Epithelial cell of esophagus (primary cell): Measurements from ENCODE around the gene SFMBT2.
"Not testable (repeated sequence)": the region's sequence is repeated elsewhere in the genome, so short reads cannot be mapped to it uniquely, and the experiment has no call there.

Experiments used
- DNase-seq: peaks from one replicate; pipeline ENCODE4 v3.0.0; 2010; ENCODE audit warnings: low read depth
- H3K4me3 ChIP-seq: 2 replicates; pipeline ENCODE4 v1.5.1; 2011; ENCODE audit warnings: mild to moderate bottlenecking, low read length, control low read depth
- TF ChIP-seq, protein P1 (sequence below): IDR thresholded peaks from 2 replicates; pipeline ENCODE4 v1.5.1; 2011; ENCODE audit warnings: low read depth, mild to moderate bottlenecking, low read length, control low read depth, inconsistent platforms; ENCODE audit not compliant: insufficient read depth; ENCODE audit errors: missing control alignments

SFMBT2 gene

DNA sequence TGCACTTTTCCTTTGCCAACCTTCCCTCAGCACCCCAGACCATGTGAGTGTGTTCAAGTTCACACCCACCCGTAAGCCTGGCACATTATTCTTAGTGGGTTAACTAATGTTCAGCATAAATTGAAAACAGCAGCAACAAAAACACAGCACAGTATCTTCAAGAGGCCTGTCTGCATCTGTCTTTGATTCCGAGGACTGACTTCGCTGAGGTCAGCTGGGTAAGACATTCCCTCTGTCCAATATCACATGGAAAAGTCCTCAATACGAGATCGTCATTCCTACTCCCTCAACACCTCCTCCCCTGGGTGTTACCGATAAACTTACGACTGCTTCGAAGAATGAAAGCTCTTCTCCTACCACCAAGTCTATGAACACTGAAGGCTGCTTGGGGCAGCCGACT lies 218.8 kb downstream of the SFMBT2 start:
- TF ChIP-seq, protein P1, sequence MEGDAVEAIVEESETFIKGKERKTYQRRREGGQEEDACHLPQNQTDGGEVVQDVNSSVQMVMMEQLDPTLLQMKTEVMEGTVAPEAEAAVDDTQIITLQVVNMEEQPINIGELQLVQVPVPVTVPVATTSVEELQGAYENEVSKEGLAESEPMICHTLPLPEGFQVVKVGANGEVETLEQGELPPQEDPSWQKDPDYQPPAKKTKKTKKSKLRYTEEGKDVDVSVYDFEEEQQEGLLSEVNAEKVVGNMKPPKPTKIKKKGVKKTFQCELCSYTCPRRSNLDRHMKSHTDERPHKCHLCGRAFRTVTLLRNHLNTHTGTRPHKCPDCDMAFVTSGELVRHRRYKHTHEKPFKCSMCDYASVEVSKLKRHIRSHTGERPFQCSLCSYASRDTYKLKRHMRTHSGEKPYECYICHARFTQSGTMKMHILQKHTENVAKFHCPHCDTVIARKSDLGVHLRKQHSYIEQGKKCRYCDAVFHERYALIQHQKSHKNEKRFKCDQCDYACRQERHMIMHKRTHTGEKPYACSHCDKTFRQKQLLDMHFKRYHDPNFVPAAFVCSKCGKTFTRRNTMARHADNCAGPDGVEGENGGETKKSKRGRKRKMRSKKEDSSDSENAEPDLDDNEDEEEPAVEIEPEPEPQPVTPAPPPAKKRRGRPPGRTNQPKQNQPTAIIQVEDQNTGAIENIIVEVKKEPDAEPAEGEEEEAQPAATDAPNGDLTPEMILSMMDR = no peak
- no peak for DNase-seq
- H3K4me3 ChIP-seq = no peak overlapping the region

DNA sequence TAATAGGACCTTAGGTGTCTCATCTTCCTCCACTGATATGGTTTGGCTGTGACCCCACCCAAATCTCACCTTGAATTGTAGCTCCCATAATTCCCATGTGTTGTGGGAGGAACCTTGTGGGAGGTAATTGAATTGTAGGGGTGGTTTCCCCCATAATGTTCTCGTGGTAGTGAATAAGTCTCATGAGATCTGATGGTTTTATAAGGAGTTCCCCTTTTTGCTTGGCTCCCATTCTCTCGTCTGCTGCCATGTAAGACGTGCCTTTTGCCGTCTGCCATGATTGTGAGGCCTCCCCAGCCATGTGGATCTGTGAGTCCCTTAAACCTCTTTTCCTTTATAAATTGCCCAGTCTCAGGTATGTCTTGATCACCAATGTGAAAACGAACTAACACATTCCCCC lies 220.1 kb downstream of the SFMBT2 start:
- not testable (repeated sequence) for DNase-seq, H3K4me3 ChIP-seq

- no peak overlapping the region for H3K4me3 ChIP-seq
- no peak for DNase-seq
- TF ChIP-seq, protein P1 = no peak
Measured at GRCh38 chr10:7189909-7190308, 220.9 kb downstream of the SFMBT2 start.

DNA sequence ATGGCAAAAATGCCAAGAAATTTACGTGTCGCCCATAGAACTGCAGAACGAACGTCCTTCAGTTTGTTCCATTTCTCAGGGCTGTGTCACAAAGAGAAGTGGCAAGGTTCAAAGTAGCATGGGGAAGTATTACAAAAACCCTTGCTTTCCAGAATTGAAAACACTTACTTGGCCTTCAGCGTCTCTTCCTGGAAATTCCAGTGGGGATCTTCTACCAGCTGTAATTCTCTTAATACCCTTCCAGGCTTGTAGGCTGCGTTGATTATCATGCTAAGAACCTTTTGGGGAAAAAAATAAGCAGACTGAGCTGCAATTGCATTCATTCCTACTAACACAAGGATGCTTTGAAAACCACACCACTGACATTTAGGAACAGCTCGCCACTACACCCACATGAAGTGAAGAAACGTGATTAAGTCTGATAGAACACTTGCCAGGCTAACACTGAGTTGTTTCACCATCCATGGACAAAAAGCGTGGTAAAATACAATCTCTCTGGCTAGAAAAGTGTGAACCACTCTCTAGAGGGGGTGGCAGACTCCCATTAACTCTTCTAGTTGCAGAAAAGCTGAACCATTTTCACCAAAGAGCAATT lies 222.3 kb downstream of the SFMBT2 start:
- no peak for DNase-seq
- TF ChIP-seq, protein P1 = no peak
- H3K4me3 ChIP-seq = no peak overlapping the region

DNA sequence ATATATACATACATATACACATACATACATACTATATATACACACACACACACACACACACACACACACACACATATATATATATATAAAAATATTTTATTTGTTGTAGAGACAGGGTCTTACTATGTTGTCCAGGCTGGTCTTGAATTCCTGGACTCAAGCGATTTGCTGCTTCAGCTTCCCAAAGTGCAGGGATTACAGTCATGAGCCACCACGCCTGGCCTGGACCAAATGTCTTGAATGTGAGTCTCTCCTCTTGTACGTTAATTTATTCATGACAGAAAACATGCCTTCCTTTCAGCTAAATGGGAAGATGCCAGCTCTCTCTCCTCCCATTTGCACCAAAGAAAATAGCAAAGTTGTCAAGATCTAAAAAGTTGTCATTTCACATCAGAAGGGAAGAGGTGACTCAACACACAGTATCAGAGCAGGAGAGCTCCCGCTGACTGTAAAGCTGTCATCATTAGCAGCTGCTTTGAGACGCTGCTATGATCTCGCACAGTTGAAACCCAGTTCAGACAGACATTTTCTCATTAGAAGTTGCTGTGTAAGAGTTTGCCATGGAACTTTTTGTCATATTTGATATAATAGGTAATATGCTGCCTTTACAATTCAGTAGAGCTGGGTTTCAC lies 224.3 kb downstream of the SFMBT2 start:
- H3K4me3 ChIP-seq = no peak overlapping the region
- TF ChIP-seq, protein P1 = no peak
- no peak for DNase-seq

DNA sequence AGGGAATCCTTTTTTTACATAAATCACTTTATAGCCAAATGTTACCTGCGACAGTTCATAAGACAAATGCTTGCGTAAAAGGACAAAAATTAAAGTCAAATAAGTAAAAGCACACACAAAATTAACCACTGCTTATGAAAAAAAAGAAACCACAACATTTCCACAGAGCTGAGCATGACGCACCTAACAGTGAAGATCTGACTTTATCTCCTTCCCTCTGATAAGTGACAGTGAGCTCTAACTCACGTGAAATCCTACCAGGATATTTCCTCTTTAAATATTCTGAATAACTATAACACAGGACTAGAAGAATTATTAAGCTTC lies 225.5 kb downstream of the SFMBT2 start:
- H3K4me3 ChIP-seq = no peak overlapping the region
- TF ChIP-seq, protein P1 = no peak
- no peak for DNase-seq

DNA sequence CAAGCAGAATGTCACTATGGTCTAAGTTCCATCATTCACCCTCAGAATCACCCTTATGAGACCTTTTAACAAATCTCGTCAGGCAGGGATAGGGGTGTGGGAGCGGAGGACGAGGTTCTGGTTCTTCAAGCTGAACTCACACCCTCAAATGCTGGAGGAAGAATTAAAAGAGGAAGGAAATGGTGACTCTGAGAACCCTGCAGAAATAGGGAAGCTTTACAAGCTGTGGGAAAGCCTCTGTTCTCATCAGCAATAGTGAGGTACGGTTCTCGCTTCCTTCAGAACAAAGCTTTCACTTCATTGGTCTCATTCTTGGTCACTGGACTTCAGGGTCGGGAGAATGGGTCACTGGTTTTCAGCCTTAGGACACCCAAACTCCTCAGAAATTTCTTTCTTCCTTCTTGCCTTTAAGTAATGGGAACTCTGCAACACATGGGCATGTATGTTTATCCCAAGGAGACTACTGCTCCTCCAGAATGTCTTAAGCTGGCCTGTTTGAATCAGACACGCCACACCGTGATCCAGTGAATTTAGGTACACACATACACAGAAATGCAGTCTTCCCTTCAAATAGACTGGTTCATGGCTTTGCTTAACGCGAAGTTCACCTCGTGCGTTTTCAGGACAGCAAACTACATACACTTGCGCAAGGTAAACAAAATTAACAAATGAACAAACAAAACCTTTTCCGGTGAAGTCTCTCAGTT lies 226.0 kb downstream of the SFMBT2 start:
- no peak overlapping the region for H3K4me3 ChIP-seq
- DNase-seq = no peak
- TF ChIP-seq, protein P1 = no peak

DNA sequence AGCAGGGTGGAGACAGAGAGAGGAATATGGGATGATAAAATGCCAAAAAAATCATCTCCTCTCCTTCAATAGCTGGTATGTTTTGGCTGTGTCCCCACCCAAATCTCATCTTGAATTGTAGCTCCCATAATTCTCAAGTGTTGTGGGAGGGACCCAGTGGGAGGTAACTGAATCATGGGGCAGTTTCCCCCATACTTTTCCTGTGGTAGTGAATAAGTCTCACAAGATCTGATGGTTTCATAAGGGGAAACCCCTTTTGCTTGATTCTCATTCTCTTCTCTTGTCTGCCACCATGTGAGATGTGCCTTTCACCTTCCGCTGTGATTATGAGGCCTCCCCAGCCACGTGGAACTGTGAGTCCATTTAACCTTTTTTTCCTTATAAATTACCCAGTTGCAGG lies 226.7 kb downstream of the SFMBT2 start:
- H3K4me3 ChIP-seq, DNase-seq: not testable (repeated sequence)

- not testable (repeated sequence) for DNase-seq, H3K4me3 ChIP-seq
Measured at GRCh38 chr10:7182327-7182726, 228.5 kb downstream of the SFMBT2 start.
